ENCODE measurements around the gene CTBP2.

- TF ChIP-seq CTCF (IDR thresholded peaks at IDR 0.05) (no peak), POLR2A (IDR thresholded peaks at IDR 0.05) (no peak)
These were observed 2.1 kb downstream of the CTBP2 start for GRCh38 chr10:125158275-125158600.

Measured in thyroid gland (tissue), 4 donors.